GM12872 (cell line): ENCODE results near the gene ARSB.

Experiments used
- TF ChIP-seq, protein P1 (sequence below): IDR thresholded peaks from 3 replicates; pipeline ENCODE4 v1.5.1; 2011; ENCODE audit warnings: low read depth, mild to moderate bottlenecking, low read length, moderate library complexity; ENCODE audit not compliant: insufficient read depth

The ARSB gene

DNA sequence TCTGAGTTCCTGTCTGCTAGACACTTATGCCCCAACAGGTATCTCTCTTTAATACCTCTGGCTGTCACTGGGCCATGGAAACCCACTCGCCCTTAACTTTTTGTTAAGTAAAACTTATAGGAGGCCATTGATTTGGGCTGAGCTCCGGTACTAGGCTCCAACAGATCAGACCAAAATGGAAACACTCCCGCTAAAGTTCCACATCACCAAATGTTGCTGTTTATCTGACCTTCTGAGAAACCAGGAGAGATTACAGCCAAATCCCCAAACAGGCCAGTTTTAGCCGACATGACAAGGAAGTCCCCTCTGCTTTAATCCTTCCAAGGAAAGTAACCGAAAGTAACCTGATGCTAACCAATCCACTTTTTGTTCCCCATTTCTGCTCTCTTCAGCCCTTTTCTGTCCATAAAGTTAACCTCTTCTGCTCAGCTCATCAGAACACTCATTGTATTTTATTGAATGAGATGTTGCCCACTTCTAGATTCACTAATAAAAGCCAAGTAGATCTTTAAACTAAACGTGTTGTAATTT lies 221.4 kb downstream of the ARSB start:
- TF ChIP-seq, protein P1, sequence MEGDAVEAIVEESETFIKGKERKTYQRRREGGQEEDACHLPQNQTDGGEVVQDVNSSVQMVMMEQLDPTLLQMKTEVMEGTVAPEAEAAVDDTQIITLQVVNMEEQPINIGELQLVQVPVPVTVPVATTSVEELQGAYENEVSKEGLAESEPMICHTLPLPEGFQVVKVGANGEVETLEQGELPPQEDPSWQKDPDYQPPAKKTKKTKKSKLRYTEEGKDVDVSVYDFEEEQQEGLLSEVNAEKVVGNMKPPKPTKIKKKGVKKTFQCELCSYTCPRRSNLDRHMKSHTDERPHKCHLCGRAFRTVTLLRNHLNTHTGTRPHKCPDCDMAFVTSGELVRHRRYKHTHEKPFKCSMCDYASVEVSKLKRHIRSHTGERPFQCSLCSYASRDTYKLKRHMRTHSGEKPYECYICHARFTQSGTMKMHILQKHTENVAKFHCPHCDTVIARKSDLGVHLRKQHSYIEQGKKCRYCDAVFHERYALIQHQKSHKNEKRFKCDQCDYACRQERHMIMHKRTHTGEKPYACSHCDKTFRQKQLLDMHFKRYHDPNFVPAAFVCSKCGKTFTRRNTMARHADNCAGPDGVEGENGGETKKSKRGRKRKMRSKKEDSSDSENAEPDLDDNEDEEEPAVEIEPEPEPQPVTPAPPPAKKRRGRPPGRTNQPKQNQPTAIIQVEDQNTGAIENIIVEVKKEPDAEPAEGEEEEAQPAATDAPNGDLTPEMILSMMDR = no peak

DNA sequence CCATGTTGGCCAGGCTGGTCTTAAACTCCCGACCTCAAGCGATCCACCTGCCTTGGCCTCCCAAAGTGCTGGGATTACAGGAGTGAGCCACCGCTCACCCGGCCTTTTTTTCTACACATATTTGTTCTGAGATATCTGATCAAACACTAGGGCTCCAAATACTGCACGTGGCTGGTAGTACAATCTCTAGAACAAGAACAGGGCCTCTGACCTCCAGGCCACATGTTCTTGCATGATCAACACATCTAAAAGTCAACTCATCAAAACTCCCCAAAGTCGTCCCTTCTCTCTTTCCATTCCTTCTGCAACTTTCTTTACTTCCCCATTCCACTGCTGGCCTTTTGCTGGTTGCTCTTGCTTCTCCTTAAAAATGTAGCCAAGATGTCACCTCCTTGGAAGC lies 223.3 kb downstream of the ARSB start:
- TF ChIP-seq, protein P1 = no peak

DNA sequence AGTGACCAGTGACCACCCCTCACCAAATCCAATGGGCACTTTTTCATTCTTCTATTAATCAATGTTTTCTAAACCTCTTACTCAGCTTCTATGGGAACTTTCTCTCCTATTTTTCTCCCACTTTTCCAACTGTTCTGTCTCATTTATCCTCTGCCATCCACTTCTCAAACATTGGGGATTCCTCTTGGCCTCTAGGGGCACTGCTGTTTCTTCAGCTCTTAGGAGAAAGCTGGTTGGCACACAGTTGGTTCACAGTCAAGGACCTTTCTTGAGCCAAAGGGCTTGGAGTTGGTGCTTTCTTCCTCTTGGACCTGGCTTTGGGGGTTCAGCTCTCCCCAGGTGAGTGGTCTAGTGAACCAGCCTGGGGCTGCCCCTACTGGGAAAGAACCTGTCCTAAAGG lies 224.3 kb downstream of the ARSB start:
- TF ChIP-seq, protein P1 = peak; percentile 60; the same call in 2 of the 3 replicates

DNA sequence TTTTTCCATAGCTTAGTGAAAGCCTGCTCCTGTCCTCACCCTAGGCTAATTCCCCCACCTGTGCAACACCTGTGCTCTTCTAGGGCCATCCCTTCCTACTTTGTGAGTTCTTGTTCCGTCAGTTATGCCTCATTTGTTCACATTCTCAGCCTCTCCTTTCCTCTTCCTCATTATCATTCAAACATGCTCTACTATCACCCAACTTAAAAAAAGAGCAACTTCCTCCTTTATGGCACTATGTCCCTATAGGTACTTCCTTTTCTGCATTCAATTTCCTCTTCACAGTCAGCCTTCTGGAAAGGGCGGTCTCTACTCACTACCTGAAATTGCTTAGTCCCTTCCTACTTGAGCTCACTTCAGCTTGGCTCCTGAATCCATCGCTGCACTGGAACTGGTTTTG lies 224.7 kb downstream of the ARSB start:
- TF ChIP-seq, protein P1 = no peak

DNA sequence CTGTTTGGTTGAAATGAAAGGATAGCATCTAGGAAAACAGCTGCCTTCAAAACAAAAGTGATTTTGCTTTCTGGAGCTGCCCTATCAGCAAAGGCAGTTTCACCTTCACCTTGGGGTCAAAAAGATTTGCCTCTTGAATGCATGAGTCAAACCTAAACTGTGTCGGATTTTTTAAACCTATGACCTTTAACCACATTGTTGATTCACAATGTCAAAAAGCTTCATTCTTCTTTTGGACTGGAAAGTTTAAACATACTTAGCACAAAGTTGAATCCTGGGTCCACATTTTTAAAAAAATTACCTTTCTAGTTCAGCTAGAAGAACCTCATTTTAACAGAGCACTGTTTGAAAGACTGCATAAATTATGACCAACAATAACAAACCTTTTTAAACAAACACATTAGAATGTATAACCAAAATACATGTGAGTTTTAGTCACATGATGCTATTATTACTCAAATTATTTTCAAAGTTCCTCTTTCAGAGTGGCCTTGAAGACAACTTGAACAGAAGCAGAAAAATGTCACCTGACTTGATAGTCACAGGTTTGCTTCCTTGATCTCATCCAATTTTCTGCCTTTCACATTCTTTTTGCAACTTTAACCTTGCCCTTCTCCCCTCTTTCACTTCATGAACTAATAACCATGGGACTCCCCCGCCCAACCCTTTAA lies 226.8 kb downstream of the ARSB start:
- TF ChIP-seq, protein P1 = no peak

DNA sequence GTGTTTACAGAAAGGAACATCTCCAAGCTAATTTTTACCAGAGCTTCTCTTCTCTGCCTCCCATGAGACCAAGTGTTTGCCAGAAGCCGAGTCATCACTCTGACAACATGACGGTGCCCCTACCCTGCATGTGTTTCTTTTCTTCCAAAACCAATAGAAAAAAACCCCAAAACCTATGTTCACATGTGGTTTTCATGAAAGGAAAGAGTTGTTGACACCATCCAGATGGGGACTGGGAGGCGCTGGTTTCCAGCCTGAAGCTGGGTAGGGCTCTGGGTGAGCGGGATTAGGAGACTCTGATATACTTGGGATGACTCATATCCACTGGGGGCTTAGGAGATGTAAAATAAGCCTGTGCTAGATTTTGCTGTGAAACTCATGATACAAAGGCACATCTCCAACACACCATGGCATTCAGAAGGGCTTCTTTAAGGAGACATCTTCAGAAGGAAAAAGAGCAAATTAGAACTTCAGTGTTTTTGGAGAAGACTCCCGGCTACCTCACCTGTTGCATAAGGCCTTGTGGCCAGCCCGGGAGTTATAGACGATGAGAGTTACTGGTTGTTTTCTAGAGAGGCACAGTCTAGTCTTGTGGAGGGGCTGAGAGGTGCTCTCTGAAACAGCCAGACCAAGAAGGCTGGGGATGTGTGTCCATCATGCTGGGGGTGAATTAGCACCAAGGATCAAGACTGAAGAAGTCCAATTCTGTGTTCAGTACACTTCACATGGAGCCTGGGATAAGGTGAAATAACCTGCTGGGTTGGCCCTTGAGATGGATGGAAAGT lies 227.6 kb downstream of the ARSB start:
- TF ChIP-seq, protein P1 = no peak

DNA sequence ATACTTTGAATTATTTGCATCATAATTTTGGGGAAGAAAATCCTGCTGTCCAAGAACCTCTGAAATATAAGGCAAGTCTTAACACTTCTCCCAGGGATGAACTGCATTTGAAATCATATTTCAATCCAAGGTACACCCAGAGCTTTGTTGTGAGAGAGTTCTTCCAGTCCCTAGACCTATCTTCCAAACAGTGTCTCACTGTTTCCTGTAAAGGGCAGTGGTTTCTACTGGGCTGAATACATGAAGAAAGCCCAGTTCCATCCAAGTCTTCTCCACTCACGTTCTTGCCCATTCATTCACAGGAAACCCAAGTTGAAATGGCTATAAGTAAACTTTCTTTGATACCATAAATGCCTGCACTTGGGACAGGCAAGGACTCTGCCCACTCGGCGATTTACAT lies 228.3 kb downstream of the ARSB start:
- TF ChIP-seq, protein P1 = no peak
